KMS-11 (cell line): Measurements from ENCODE around the gene JPH3.
A peak's percentile ranks its signal among the peaks of the same experiment; 100 is the strongest.

Experiments used
- H2AFZ ChIP-seq: fragments of 200-600 bp; sonication (generic); 2 replicates; pipeline ENCODE4 v1.6.1; 2016; ENCODE audit warnings: antibody characterized with exemption, mixed run types, low read depth
- H3K27ac ChIP-seq: fragments of 200-600 bp; sonication (generic); 2 replicates; pipeline ENCODE4 v1.6.1; 2016; ENCODE audit warnings: mild to moderate bottlenecking, mixed run types
- H3K27me3 ChIP-seq: fragments of 200-600 bp; sonication (generic); 2 replicates; pipeline ENCODE4 v1.6.1; 2017; ENCODE audit warnings: mild to moderate bottlenecking, low read depth, mixed run types, moderate library complexity; ENCODE audit not compliant: insufficient read depth
- H3K36me3 ChIP-seq: fragments of 200-600 bp; sonication (generic); 2 replicates; pipeline ENCODE4 v1.6.1; 2017; ENCODE audit warnings: mild to moderate bottlenecking, mixed run types; ENCODE audit not compliant: insufficient read depth
- H3K4me1 ChIP-seq: fragments of 200-600 bp; sonication (generic); 2 replicates; pipeline ENCODE4 v1.6.1; 2016; ENCODE audit warnings: mild to moderate bottlenecking, low read depth, mixed run types; ENCODE audit not compliant: poor library complexity, severe bottlenecking
- H3K4me2 ChIP-seq: fragments of 200-600 bp; sonication (generic); 2 replicates; pipeline ENCODE4 v1.7.0; 2016; ENCODE audit warnings: mild to moderate bottlenecking, mixed run types
- H3K4me3 ChIP-seq: fragments of 200-600 bp; sonication (generic); IDR thresholded peaks from 2 replicates; pipeline ENCODE4 v1.6.1; 2017; ENCODE audit warnings: low read depth, low read length, mixed read lengths; ENCODE audit not compliant: insufficient read depth
- H3K79me2 ChIP-seq: fragments of 200-600 bp; sonication (generic); 2 replicates; pipeline ENCODE4 v1.6.1; 2016; ENCODE audit warnings: low read depth, mixed run types; ENCODE audit not compliant: insufficient read depth
- H3K9ac ChIP-seq: fragments of 200-600 bp; sonication (generic); 2 replicates; pipeline ENCODE4 v1.6.1; 2016; ENCODE audit warnings: mild to moderate bottlenecking, mixed run types
- H4K20me1 ChIP-seq: fragments of 200-600 bp; sonication (generic); 2 replicates; pipeline ENCODE4 v1.6.1; 2016; ENCODE audit warnings: mild to moderate bottlenecking, mixed run types; ENCODE audit not compliant: insufficient read depth
- CTCF ChIP-seq: fragments of 200-600 bp; sonication (generic); conservative IDR thresholded peaks from 2 replicates; pipeline ENCODE4 v1.6.1; 2017; ENCODE audit warnings: low read depth, mild to moderate bottlenecking, antibody characterized with exemption, low read length, moderate library complexity, mixed read lengths

Gene JPH3

GRCh38 chr16:87652799-87653198 is 50.5 kb downstream of the JPH3 start:
- H3K9ac ChIP-seq, result no peak overlapping the region
- no peaks in the 10 kb centered on the region for H3K79me2 ChIP-seq
- H3K27me3 ChIP-seq, result peaks cover 94% of the 10 kb centered on the region
- H2AFZ ChIP-seq, result no peak overlapping the region
- no peaks in the 10 kb centered on the region for H4K20me1 ChIP-seq
- no peaks in the 10 kb centered on the region for H3K36me3 ChIP-seq
- H3K4me1 ChIP-seq, result no peaks in the 10 kb centered on the region
- no peak overlapping the region for H3K27ac ChIP-seq
- H3K4me2 ChIP-seq, result no peak overlapping the region
- TF ChIP-seq CTCF, result no peak
- no peak overlapping the region for H3K4me3 ChIP-seq

GRCh38 chr16:87653234-87653633 is 50.9 kb downstream of the JPH3 start:
- Histone ChIP-seq H3K4me3 (no peak overlapping the region), H2AFZ (no peak overlapping the region), H3K4me2 (no peak overlapping the region), H3K79me2 (no peaks in the 10 kb centered on the region), H3K36me3 (no peaks in the 10 kb centered on the region), H4K20me1 (no peaks in the 10 kb centered on the region), H3K27ac (no peak overlapping the region), H3K27me3 (peaks cover 94% of the 10 kb centered on the region), H3K9ac (no peak overlapping the region), H3K4me1 (no peaks in the 10 kb centered on the region)
- peak; percentile 50; the same call in 1 of the 2 replicates for TF ChIP-seq CTCF

GRCh38 chr16:87654826-87655225 is 52.5 kb downstream of the JPH3 start:
- Histone ChIP-seq H3K4me2 (no peak overlapping the region), H3K36me3 (no peaks in the 10 kb centered on the region), H3K4me1 (no peaks in the 10 kb centered on the region), H3K27ac (no peak overlapping the region), H3K9ac (no peak overlapping the region), H2AFZ (no peak overlapping the region), H3K4me3 (no peak overlapping the region), H3K79me2 (no peaks in the 10 kb centered on the region), H4K20me1 (no peaks in the 10 kb centered on the region), H3K27me3 (peaks cover 91% of the 10 kb centered on the region)
- TF ChIP-seq CTCF, result no peak

GRCh38 chr16:87656328-87656727 is 54.0 kb downstream of the JPH3 start:
- no peak for TF ChIP-seq CTCF
- Histone ChIP-seq H3K9ac (no peak overlapping the region), H3K4me1 (no peaks in the 10 kb centered on the region), H3K79me2 (no peaks in the 10 kb centered on the region), H2AFZ (no peak overlapping the region), H3K4me2 (no peak overlapping the region), H3K4me3 (no peak overlapping the region), H3K27ac (no peak overlapping the region), H4K20me1 (no peaks in the 10 kb centered on the region), H3K36me3 (no peaks in the 10 kb centered on the region), H3K27me3 (peaks cover 88% of the 10 kb centered on the region)
